Smooth muscle cell (in vitro differentiated cells): ENCODE measurements around the gene ARAP1. TPM values are rescaled to one million over a fixed set of nuclear protein-coding genes. Genes with fewer than 3 reads are reported as not detected.

Source experiments
- DNase-seq: peaks from one replicate; lab custom pipeline; 2025; ENCODE audit not compliant: unreplicated experiment; lab: John Stamatoyannopoulos, UW
- H2AFZ ChIP-seq: fragments of 200-600 bp; sonication (generic); 2 replicates; pipeline ENCODE4 v1.6.0; 2016; ENCODE audit warnings: antibody characterized with exemption, low read depth, mild to moderate bottlenecking
- H3F3A ChIP-seq: fragments of 200-600 bp; sonication (generic); 2 replicates; pipeline ENCODE4 v1.6.0; 2017; ENCODE audit warnings: antibody characterized with exemption, low read depth
- H3K27ac ChIP-seq: fragments of 200-600 bp; sonication (generic); 2 replicates; pipeline ENCODE4 v1.5.1; 2016; ENCODE audit warnings: low read depth, mild to moderate bottlenecking
- H3K27me3 ChIP-seq: fragments of 200-600 bp; sonication (generic); 2 replicates; pipeline ENCODE4 v1.6.1; 2016; ENCODE audit warnings: low read depth, mild to moderate bottlenecking
- H3K36me3 ChIP-seq: fragments of 200-600 bp; sonication (generic); 2 replicates; pipeline ENCODE4 v1.5.1; 2016; ENCODE audit warnings: low read depth
- H3K4me1 ChIP-seq: fragments of 200-600 bp; sonication (generic); 2 replicates; pipeline ENCODE4 v1.5.1; 2016; ENCODE audit warnings: low read depth
- H3K4me2 ChIP-seq: fragments of 200-600 bp; sonication (generic); 2 replicates; pipeline ENCODE4 v1.6.0; 2016; ENCODE audit warnings: mild to moderate bottlenecking
- H3K4me3 ChIP-seq: fragments of 200-600 bp; sonication (generic); 2 replicates; pipeline ENCODE4 v1.5.1; 2016; ENCODE audit warnings: mild to moderate bottlenecking
- H3K79me2 ChIP-seq: fragments of 200-600 bp; sonication (generic); 2 replicates; pipeline ENCODE4 v1.6.0; 2016; ENCODE audit warnings: low read depth, mild to moderate bottlenecking
- H3K9ac ChIP-seq: fragments of 200-600 bp; sonication (generic); 2 replicates; pipeline ENCODE4 v1.6.0; 2016; ENCODE audit warnings: low read depth
- H3K9me3 ChIP-seq: fragments of 200-600 bp; sonication (generic); replicated peaks from 2 replicates; pipeline ENCODE4 v1.5.1; 2016; ENCODE audit warnings: low read depth
- H4K20me1 ChIP-seq: fragments of 200-600 bp; sonication (generic); 2 replicates; pipeline ENCODE4 v1.6.0; 2016; ENCODE audit warnings: low read depth
- WGBS: methylation state at CpG from one replicate; pipeline ENCODE4 v1.1.7; 2016; ENCODE audit warnings: low lambda C conversion rate; 5-methylcytosine and 5-hydroxymethylcytosine counted together
- polyA plus RNA-seq: library from polyadenylated mRNA; unstranded; fragments of >200 nt; fragmentation: Nextera tagmentation; extraction: Ambion mirVana; gene quantifications from 2 replicates; pipeline ENCODE4 v1.2.1, GENCODE V29; 2016
- total RNA-seq: library from RNA; depleted of rRNA; stranded (reverse); fragments of >200 nt; gene quantifications from 2 replicates; pipeline ENCODE4 v1.2.3, GENCODE V29; 2014
- TF ChIP-seq, protein P1 (sequence below): fragments of 200-600 bp; sonication (generic); IDR thresholded peaks from 2 replicates; pipeline ENCODE4 v1.5.1; 2017; ENCODE audit warnings: borderline replicate concordance, mild to moderate bottlenecking, antibody characterized with exemption; ENCODE audit not compliant: insufficient read depth, poor library complexity, severe bottlenecking

ARAP1 gene
- total and polyA plus RNA-seq, 2 experiments from 2014 or later, result 45.2 to 45.6 TPM

DNA sequence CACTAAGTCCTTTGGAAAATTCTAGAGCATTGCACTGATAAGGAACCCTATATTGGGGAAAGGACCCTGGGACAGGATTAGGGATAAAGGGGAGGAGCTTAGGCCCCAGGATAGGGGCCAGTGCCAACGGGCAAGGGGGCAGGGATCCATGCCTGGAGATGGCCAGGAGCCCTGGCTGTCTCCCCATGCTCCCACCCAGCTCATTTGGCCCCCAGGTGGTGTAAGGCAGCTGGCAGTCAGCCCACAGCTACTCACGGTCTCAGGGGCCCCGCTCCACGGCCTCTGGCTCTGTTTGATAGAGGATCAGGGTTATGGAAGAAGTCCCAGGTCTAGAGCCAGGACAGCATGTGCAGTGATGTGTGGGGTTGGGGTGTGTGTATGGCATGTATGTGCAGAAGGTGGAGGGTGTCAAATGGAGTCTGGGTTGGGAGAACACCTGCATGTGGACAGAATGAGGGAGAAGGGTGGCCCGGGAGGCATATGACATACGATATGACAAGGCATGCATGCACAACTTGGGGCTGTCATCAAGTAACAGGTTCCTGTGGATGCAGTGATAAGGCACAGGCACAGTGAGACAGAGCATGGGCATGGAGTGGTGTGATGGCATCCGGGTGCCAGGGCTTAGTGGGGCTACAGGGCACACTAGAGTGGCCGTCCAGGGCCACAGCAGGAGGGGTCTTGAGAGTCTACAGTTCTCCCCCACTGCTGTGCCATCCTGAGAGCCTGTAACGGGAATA lies 59.5 kb downstream of the ARAP1 start:
- Histone ChIP-seq H3K4me1 (no peaks in the 10 kb centered on the region), H3K27ac (no peak overlapping the region), H3K9me3 (no peaks in the 10 kb centered on the region), H3F3A (no peaks in the 10 kb centered on the region), H3K4me2 (no peak overlapping the region), H3K36me3 (no peaks in the 10 kb centered on the region), H3K27me3 (no peaks in the 10 kb centered on the region), H3K79me2 (no peaks in the 10 kb centered on the region), H3K9ac (no peak overlapping the region), H4K20me1 (peaks cover 16% of the 10 kb centered on the region), H2AFZ (no peak overlapping the region), H3K4me3 (no peak overlapping the region)
- DNase-seq, result no peak
- 99% methylated on average over 9 of the region's 9 CpGs for WGBS
- TF ChIP-seq, protein P1, sequence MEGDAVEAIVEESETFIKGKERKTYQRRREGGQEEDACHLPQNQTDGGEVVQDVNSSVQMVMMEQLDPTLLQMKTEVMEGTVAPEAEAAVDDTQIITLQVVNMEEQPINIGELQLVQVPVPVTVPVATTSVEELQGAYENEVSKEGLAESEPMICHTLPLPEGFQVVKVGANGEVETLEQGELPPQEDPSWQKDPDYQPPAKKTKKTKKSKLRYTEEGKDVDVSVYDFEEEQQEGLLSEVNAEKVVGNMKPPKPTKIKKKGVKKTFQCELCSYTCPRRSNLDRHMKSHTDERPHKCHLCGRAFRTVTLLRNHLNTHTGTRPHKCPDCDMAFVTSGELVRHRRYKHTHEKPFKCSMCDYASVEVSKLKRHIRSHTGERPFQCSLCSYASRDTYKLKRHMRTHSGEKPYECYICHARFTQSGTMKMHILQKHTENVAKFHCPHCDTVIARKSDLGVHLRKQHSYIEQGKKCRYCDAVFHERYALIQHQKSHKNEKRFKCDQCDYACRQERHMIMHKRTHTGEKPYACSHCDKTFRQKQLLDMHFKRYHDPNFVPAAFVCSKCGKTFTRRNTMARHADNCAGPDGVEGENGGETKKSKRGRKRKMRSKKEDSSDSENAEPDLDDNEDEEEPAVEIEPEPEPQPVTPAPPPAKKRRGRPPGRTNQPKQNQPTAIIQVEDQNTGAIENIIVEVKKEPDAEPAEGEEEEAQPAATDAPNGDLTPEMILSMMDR, result no peak

GRCh38 chr11:72690166-72690565 lies 62.0 kb downstream of the ARAP1 start:
- H3K4me1 ChIP-seq, result no peaks in the 10 kb centered on the region
- H3F3A ChIP-seq, result peaks cover 4% of the 10 kb centered on the region
- no peak for DNase-seq
- no peak overlapping the region for H2AFZ ChIP-seq
- H3K36me3 ChIP-seq, result no peaks in the 10 kb centered on the region
- 67% methylated on average over 4 of the region's 4 CpGs for WGBS
- no peak overlapping the region for H3K4me3 ChIP-seq
- H4K20me1 ChIP-seq, result peaks cover 25% of the 10 kb centered on the region
- no peaks in the 10 kb centered on the region for H3K79me2 ChIP-seq
- no peak overlapping the region for H3K27ac ChIP-seq
- H3K27me3 ChIP-seq, result no peaks in the 10 kb centered on the region
- TF ChIP-seq, protein P1, result no peak
- no peak overlapping the region for H3K4me2 ChIP-seq
- H3K9me3 ChIP-seq, result no peaks in the 10 kb centered on the region
- H3K9ac ChIP-seq, result no peak overlapping the region

- no peaks in the 10 kb centered on the region for H3K27me3 ChIP-seq
- no peak for DNase-seq
- WGBS, result 97% methylated on average over 7 of the region's 7 CpGs
- H4K20me1 ChIP-seq, result peaks cover 21% of the 10 kb centered on the region
- no peak overlapping the region for H3K4me3 ChIP-seq
- H2AFZ ChIP-seq, result no peak overlapping the region
- no peaks in the 10 kb centered on the region for H3K9me3 ChIP-seq
- H3K36me3 ChIP-seq, result no peaks in the 10 kb centered on the region
- H3K4me2 ChIP-seq, result no peak overlapping the region
- no peaks in the 10 kb centered on the region for H3K79me2 ChIP-seq
- peaks cover 5% of the 10 kb centered on the region for H3K4me1 ChIP-seq
- TF ChIP-seq, protein P1, result no peak
- H3K9ac ChIP-seq, result no peak overlapping the region
- H3K27ac ChIP-seq, result no peak overlapping the region
- H3F3A ChIP-seq, result peaks cover 8% of the 10 kb centered on the region
Measured at GRCh38 chr11:72688929-72689328, 63.3 kb downstream of the ARAP1 start.

DNA sequence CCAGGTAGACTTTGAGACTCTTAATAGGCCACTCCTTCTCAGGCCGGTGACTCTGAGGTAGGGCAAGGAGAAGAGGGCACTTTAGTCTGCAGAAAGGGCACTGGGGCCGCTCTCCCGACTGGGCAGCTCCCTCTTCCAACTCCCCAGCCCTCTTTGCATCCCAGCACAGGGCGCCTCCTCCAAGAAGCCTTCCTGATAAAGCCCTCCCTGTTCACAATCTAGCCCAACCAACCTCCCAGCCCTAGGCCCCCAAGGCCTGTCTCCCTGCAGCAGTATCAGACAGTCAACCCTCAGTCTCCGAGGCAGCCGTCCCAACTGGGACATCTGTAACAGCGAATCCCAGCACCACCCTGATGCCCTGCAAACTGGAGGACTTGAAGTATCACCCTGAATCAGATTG lies 63.7 kb downstream of the ARAP1 start:
- 96% methylated on average over 7 of the region's 7 CpGs for WGBS
- no peak overlapping the region for H3K4me2 ChIP-seq
- TF ChIP-seq, protein P1, result no peak
- peaks cover 6% of the 10 kb centered on the region for H3K4me1 ChIP-seq
- H4K20me1 ChIP-seq, result peaks cover 26% of the 10 kb centered on the region
- no peaks in the 10 kb centered on the region for H3K9me3 ChIP-seq
- H3F3A ChIP-seq, result peaks cover 9% of the 10 kb centered on the region
- no peaks in the 10 kb centered on the region for H3K27me3 ChIP-seq
- H3K79me2 ChIP-seq, result no peaks in the 10 kb centered on the region
- H3K4me3 ChIP-seq, result no peak overlapping the region
- no peak for DNase-seq
- H3K9ac ChIP-seq, result no peak overlapping the region
- H3K27ac ChIP-seq, result no peak overlapping the region
- H3K36me3 ChIP-seq, result no peaks in the 10 kb centered on the region
- H2AFZ ChIP-seq, result no peak overlapping the region
